MM.1S (cell line): ENCODE data around the gene IMPA2.

Experiments used
- EZH2phosphoT487 ChIP-seq: fragments of 300-600 bp; sonication (generic); IDR thresholded peaks from 2 replicates; pipeline ENCODE4 v1.6.1; 2018; ENCODE audit warnings: antibody characterized with exemption, low read length
- TF ChIP-seq, protein P1 (sequence below): fragments of 300-600 bp; sonication (generic); IDR thresholded peaks from 2 replicates; pipeline ENCODE4 v1.5.1; 2016; ENCODE audit warnings: antibody characterized with exemption, low read length, mixed read lengths

DNA sequence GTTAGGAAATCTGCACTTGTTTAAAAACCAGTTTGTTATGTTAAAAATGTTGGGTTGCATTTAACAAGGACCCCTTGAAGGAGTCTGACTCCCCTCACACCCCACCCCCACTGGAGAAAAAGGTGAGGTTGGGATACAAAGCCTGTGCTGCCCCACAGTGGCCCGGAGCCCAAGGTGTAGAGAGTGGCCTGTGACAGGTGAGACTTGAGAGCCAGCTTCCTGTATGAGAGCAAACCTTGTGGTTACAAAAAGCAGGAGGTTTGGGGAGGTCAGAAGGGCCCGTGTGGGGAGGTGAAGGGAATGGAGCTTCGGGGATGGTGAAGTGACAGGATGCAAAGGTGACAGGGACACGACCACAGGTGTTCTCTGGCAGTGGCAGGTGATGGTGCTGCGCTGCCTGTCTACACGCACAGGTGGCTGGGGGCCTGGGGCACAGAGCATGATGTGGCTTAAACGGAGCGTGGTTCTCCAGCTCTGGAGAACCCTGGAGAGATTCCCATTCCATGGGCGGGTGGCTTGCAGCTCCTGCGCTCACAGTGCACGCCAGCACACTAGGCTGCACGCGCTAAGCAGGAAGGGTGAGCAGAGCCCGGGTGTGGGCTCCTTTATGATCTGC is 29.0 kb downstream of the IMPA2 start:
- TF ChIP-seq, protein P1, sequence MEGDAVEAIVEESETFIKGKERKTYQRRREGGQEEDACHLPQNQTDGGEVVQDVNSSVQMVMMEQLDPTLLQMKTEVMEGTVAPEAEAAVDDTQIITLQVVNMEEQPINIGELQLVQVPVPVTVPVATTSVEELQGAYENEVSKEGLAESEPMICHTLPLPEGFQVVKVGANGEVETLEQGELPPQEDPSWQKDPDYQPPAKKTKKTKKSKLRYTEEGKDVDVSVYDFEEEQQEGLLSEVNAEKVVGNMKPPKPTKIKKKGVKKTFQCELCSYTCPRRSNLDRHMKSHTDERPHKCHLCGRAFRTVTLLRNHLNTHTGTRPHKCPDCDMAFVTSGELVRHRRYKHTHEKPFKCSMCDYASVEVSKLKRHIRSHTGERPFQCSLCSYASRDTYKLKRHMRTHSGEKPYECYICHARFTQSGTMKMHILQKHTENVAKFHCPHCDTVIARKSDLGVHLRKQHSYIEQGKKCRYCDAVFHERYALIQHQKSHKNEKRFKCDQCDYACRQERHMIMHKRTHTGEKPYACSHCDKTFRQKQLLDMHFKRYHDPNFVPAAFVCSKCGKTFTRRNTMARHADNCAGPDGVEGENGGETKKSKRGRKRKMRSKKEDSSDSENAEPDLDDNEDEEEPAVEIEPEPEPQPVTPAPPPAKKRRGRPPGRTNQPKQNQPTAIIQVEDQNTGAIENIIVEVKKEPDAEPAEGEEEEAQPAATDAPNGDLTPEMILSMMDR, result peak; percentile 42
- no peak for TF ChIP-seq EZH2phosphoT487
